GM23338 (cell line): ENCODE data around the gene PPP2CA. TPM values are rescaled to one million over a fixed set of nuclear protein-coding genes. Genes with fewer than 3 reads are reported as not detected.

ENCODE experiments used
- ATAC-seq: fragments of 200-7000 bp; cut with Tn5 transposase; 3 replicates; pipeline ENCODE4 v1.9.1; 2020
- DNase-seq: peaks from one replicate; pipeline ENCODE4 v3.0.0-alpha.2; 2015; ENCODE audit warnings: low spot score
- H2AFZ ChIP-seq: fragments of 200-600 bp; sonication (generic); 2 replicates; pipeline ENCODE4 v1.8.0; 2016; ENCODE audit warnings: antibody characterized with exemption, mild to moderate bottlenecking, moderate library complexity
- H3F3A ChIP-seq: fragments of 200-600 bp; sonication (generic); replicated peaks from 2 replicates; pipeline ENCODE4 v1.8.0; 2017; ENCODE audit warnings: antibody characterized with exemption, mixed run types, low read depth
- H3K27ac ChIP-seq: fragments of 200-600 bp; sonication (generic); 2 replicates; pipeline ENCODE4 v1.6.1; 2016; ENCODE audit warnings: low read depth
- H3K27me3 ChIP-seq: fragments of 200-600 bp; sonication (generic); 2 replicates; pipeline ENCODE4 v1.8.0; 2016; ENCODE audit warnings: mild to moderate bottlenecking, mixed run types, moderate library complexity; ENCODE audit not compliant: insufficient read depth
- H3K36me3 ChIP-seq: fragments of 200-600 bp; sonication (generic); 2 replicates; pipeline ENCODE4 v1.8.0; 2016; ENCODE audit warnings: mild to moderate bottlenecking; ENCODE audit not compliant: insufficient read depth
- H3K4me1 ChIP-seq: fragments of 200-600 bp; sonication (generic); 2 replicates; pipeline ENCODE4 v1.8.0; 2016; ENCODE audit warnings: mild to moderate bottlenecking, moderate library complexity; ENCODE audit not compliant: insufficient read depth
- H3K4me2 ChIP-seq: fragments of 200-600 bp; sonication (generic); 2 replicates; pipeline ENCODE4 v1.7.1; 2017; ENCODE audit warnings: mixed run types
- H3K4me3 ChIP-seq: fragments of 200-600 bp; sonication (generic); 2 replicates; pipeline ENCODE4 v1.6.1; 2016; ENCODE audit warnings: mixed run types
- H3K79me2 ChIP-seq: fragments of 200-600 bp; sonication (generic); replicated peaks from 2 replicates; pipeline ENCODE4 v1.8.0; 2017; ENCODE audit warnings: mild to moderate bottlenecking; ENCODE audit not compliant: insufficient read depth
- H3K9me2 ChIP-seq: fragments of 200-600 bp; sonication (generic); 2 replicates; pipeline ENCODE4 v1.8.0; 2017; ENCODE audit not compliant: insufficient read depth
- H4K20me1 ChIP-seq: fragments of 200-600 bp; sonication (generic); replicated peaks from 2 replicates; pipeline ENCODE4 v1.8.0; 2017; ENCODE audit warnings: mild to moderate bottlenecking; ENCODE audit not compliant: insufficient read depth
- H3K27ac Mint-ChIP-seq: 2 replicates; pipeline ENCODE4 v1.8.0; 2020; ENCODE audit warnings: inconsistent platforms, mild to moderate bottlenecking, moderate library complexity, mixed read lengths
- H3K27me3 Mint-ChIP-seq: 3 replicates; pipeline ENCODE4 v1.8.0; 2022; ENCODE audit warnings: low read depth, mild to moderate bottlenecking, moderate library complexity, mixed read lengths, inconsistent platforms; ENCODE audit not compliant: insufficient read depth, poor library complexity
- H3K36me3 Mint-ChIP-seq: 3 replicates; pipeline ENCODE4 v1.8.0; 2021; ENCODE audit warnings: low read depth, mild to moderate bottlenecking, inconsistent platforms, moderate library complexity, mixed read lengths
- H3K4me1 Mint-ChIP-seq: 3 replicates; pipeline ENCODE4 v1.8.0; 2020; ENCODE audit warnings: mild to moderate bottlenecking, inconsistent platforms, mixed read lengths
- H3K4me3 Mint-ChIP-seq: 3 replicates; pipeline ENCODE4 v1.8.0; 2021; ENCODE audit warnings: moderate library complexity, mild to moderate bottlenecking, inconsistent platforms, mixed read lengths
- H3K9me3 Mint-ChIP-seq: 3 replicates; pipeline ENCODE4 v1.8.0; 2020; ENCODE audit warnings: moderate library complexity, mild to moderate bottlenecking, inconsistent platforms, mixed read lengths
- CREB1 ChIP-seq: fragments of 250-450 bp; sonication (Bioruptor Pico); IDR thresholded peaks from 2 replicates; pipeline ENCODE4 v1.5.0; 2020; ENCODE audit warnings: low read depth, mild to moderate bottlenecking, moderate library complexity
- EZH2phosphoT487 ChIP-seq: fragments of 200-600 bp; sonication (generic); IDR thresholded peaks from one replicate; pipeline ENCODE4 v1.8.1; 2018; ENCODE audit warnings: antibody characterized with exemption; ENCODE audit not compliant: unreplicated experiment
- JUNB ChIP-seq: IDR thresholded peaks from one replicate; pipeline ENCODE4 v1.6.1; 2016; ENCODE audit warnings: antibody characterized with exemption; ENCODE audit not compliant: unreplicated experiment
- NANOG ChIP-seq: IDR thresholded peaks from 2 replicates; pipeline ENCODE4 v1.6.1; 2016; ENCODE audit warnings: antibody characterized with exemption, borderline replicate concordance
- POLR2AphosphoS5 ChIP-seq: IDR thresholded peaks from 2 replicates; pipeline ENCODE4 v1.6.1; 2016; ENCODE audit warnings: antibody characterized with exemption, low read depth
- ZNF114 ChIP-seq: fragments of 250-450 bp; sonication (Bioruptor Pico); IDR thresholded peaks from 2 replicates; pipeline ENCODE4 v1.5.0; 2020; ENCODE audit warnings: mild to moderate bottlenecking, moderate library complexity
- polyA plus RNA-seq: library from polyadenylated mRNA; unstranded; fragments of >200 nt; fragmentation: Nextera tagmentation; extraction: Ambion mirVana; gene quantifications from 2 replicates; pipeline ENCODE4 v1.2.1, GENCODE V29; 2016
- total RNA-seq: library from RNA; depleted of rRNA; stranded (reverse); fragments of >200 nt; shearing (Covaris generic); gene quantifications from 2 replicates; pipeline ENCODE4 v1.2.3, GENCODE V29; 2014
- TF ChIP-seq, protein P1 (sequence below), 2 experiments: fragments of 200-600 bp in 1 of 2; sonication (generic) in 1 of 2; conservative IDR thresholded peaks; 2 replicates each; pipeline versions ENCODE4 v1.5.1 to v1.6.1; 2016 to 2017; ENCODE audit warnings: antibody characterized with exemption in 2 of 2, low read depth in 2 of 2, mild to moderate bottlenecking in 2 of 2, moderate library complexity in 1 of 2
- TF ChIP-seq, protein P2 (sequence below): IDR thresholded peaks from one replicate; pipeline ENCODE4 v1.6.1; 2018; ENCODE audit warnings: antibody characterized with exemption; ENCODE audit not compliant: unreplicated experiment
- TF ChIP-seq, protein P3 (sequence below): IDR thresholded peaks from 2 replicates; pipeline ENCODE4 v1.6.1; 2016; ENCODE audit warnings: antibody characterized with exemption

The PPP2CA gene
- total and polyA plus RNA-seq, 2 experiments from 2014 or later: 131 to 316 TPM

DNA sequence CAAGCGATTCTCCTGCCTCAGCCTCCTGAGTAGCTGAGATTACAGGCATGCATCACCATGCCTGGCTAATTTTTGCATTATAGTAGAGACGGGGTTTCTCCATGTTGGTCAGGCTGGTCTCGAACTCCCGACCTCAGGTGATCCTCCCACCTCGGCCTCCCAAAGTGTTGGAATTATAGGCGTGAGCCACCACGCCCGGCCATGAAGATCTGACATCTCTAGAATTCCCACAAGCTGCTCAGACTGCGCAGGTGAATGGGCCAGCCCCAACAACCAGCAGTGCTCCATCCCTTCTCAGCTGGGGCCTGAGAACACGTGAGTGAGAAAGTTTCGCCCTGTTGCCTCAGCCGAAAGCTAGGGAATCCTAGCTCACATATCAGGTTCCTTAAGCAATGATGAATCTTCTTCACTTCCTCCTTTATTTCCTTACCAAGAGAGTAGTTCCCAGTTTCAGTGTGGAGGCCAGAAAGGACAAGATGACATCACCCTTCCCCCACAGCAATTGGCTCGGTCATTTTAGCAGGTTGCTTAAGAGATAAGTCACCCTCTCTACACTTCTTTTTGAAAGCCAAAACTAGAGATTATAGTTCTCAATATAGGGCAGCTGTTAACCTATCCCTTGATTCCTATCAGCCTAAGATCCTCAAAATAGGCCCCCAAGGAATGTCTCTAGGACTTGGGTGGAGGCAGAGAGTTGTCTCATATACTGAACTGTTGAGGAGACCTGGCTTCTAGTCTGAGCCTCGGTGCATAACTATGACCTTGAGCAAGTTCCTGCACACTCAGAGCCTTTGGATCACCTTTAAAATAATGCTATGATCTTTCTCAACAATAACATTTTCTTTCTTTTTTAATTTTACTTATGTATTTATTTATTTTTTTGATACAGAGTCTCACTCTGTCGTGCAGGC is 23.9 kb upstream of the PPP2CA start:
- H3K4me1 Mint-ChIP-seq: peaks cover 26% of the 10 kb centered on the region
- ATAC-seq: no peak
- H4K20me1 ChIP-seq: no peaks in the 10 kb centered on the region
- H3K9me2 ChIP-seq: no peaks in the 10 kb centered on the region
- no peak overlapping the region for H3K4me3 ChIP-seq
- H3K4me1 ChIP-seq: peaks cover 25% of the 10 kb centered on the region
- H2AFZ ChIP-seq: no peak overlapping the region
- no peak overlapping the region for H3K4me3 Mint-ChIP-seq
- no peaks in the 10 kb centered on the region for H3F3A ChIP-seq
- no peak overlapping the region for H3K27ac Mint-ChIP-seq
- no peaks in the 10 kb centered on the region for H3K9me3 Mint-ChIP-seq
- no peaks in the 10 kb centered on the region for H3K36me3 ChIP-seq
- no peaks in the 10 kb centered on the region for H3K36me3 Mint-ChIP-seq
- H3K4me2 ChIP-seq: no peak overlapping the region
- H3K27me3 Mint-ChIP-seq: no peaks in the 10 kb centered on the region
- no peaks in the 10 kb centered on the region for H3K27me3 ChIP-seq
- DNase-seq: no peak
- H3K79me2 ChIP-seq: no peaks in the 10 kb centered on the region
- TF ChIP-seq, protein P1, sequence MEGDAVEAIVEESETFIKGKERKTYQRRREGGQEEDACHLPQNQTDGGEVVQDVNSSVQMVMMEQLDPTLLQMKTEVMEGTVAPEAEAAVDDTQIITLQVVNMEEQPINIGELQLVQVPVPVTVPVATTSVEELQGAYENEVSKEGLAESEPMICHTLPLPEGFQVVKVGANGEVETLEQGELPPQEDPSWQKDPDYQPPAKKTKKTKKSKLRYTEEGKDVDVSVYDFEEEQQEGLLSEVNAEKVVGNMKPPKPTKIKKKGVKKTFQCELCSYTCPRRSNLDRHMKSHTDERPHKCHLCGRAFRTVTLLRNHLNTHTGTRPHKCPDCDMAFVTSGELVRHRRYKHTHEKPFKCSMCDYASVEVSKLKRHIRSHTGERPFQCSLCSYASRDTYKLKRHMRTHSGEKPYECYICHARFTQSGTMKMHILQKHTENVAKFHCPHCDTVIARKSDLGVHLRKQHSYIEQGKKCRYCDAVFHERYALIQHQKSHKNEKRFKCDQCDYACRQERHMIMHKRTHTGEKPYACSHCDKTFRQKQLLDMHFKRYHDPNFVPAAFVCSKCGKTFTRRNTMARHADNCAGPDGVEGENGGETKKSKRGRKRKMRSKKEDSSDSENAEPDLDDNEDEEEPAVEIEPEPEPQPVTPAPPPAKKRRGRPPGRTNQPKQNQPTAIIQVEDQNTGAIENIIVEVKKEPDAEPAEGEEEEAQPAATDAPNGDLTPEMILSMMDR (conservative IDR thresholded peaks at IDR 0.05; ENCODE audit: low read depth in 2 of 2): no peak
- TF ChIP-seq EZH2phosphoT487 (no peak), JUNB (no peak), NANOG (no peak)
- TF ChIP-seq, protein P2, sequence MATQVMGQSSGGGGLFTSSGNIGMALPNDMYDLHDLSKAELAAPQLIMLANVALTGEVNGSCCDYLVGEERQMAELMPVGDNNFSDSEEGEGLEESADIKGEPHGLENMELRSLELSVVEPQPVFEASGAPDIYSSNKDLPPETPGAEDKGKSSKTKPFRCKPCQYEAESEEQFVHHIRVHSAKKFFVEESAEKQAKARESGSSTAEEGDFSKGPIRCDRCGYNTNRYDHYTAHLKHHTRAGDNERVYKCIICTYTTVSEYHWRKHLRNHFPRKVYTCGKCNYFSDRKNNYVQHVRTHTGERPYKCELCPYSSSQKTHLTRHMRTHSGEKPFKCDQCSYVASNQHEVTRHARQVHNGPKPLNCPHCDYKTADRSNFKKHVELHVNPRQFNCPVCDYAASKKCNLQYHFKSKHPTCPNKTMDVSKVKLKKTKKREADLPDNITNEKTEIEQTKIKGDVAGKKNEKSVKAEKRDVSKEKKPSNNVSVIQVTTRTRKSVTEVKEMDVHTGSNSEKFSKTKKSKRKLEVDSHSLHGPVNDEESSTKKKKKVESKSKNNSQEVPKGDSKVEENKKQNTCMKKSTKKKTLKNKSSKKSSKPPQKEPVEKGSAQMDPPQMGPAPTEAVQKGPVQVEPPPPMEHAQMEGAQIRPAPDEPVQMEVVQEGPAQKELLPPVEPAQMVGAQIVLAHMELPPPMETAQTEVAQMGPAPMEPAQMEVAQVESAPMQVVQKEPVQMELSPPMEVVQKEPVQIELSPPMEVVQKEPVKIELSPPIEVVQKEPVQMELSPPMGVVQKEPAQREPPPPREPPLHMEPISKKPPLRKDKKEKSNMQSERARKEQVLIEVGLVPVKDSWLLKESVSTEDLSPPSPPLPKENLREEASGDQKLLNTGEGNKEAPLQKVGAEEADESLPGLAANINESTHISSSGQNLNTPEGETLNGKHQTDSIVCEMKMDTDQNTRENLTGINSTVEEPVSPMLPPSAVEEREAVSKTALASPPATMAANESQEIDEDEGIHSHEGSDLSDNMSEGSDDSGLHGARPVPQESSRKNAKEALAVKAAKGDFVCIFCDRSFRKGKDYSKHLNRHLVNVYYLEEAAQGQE: no peak
- H3K27ac ChIP-seq: no peak overlapping the region

DNA sequence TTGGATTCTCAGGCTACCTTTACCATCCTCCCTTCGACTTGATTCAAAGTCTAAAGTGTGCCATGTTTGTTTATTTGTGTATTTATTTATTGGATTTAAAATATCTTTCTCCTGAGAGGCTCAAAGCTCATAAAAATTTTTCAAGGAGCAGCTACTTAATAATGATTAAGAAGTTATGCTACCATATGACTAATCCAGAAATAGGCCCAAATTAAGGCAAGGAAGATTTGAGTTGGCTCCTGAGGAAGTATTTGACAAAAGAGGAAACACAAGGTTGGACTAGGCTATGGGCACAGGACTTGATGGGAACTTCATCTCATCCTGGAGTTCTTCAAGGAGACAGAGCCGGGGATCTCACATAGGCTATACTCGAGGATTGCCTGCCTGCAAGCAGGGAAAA is 22.4 kb upstream of the PPP2CA start:
- H3F3A ChIP-seq: no peaks in the 10 kb centered on the region
- H3K4me1 ChIP-seq: peaks cover 25% of the 10 kb centered on the region
- no peaks in the 10 kb centered on the region for H3K79me2 ChIP-seq
- ATAC-seq (no peak), DNase-seq (no peak)
- H4K20me1 ChIP-seq: no peaks in the 10 kb centered on the region
- H3K36me3 Mint-ChIP-seq: no peaks in the 10 kb centered on the region
- no peak overlapping the region for H2AFZ ChIP-seq
- no peak overlapping the region for H3K27ac ChIP-seq
- peaks cover 32% of the 10 kb centered on the region for H3K4me1 Mint-ChIP-seq
- no peaks in the 10 kb centered on the region for H3K27me3 Mint-ChIP-seq
- H3K9me3 Mint-ChIP-seq: no peaks in the 10 kb centered on the region
- H3K27ac Mint-ChIP-seq: no peak overlapping the region
- H3K36me3 ChIP-seq: no peaks in the 10 kb centered on the region
- H3K9me2 ChIP-seq: no peaks in the 10 kb centered on the region
- no peak overlapping the region for H3K4me2 ChIP-seq
- H3K27me3 ChIP-seq: no peaks in the 10 kb centered on the region
- no peak overlapping the region for H3K4me3 ChIP-seq
- H3K4me3 Mint-ChIP-seq: no peak overlapping the region
- TF ChIP-seq NANOG (no peak), POLR2AphosphoS5 (no peak), JUNB (no peak), CREB1 (no peak), ZNF114 (no peak)
- TF ChIP-seq, protein P3, sequence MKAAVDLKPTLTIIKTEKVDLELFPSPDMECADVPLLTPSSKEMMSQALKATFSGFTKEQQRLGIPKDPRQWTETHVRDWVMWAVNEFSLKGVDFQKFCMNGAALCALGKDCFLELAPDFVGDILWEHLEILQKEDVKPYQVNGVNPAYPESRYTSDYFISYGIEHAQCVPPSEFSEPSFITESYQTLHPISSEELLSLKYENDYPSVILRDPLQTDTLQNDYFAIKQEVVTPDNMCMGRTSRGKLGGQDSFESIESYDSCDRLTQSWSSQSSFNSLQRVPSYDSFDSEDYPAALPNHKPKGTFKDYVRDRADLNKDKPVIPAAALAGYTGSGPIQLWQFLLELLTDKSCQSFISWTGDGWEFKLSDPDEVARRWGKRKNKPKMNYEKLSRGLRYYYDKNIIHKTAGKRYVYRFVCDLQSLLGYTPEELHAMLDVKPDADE: no peak
- TF ChIP-seq, protein P2: no peak
